ENCODE data around the gene TSPAN1.

GRCh38 chr1:46173361-46173856 lies 1.5 kb upstream of the TSPAN1 start:
- TF ChIP-seq, protein P1, sequence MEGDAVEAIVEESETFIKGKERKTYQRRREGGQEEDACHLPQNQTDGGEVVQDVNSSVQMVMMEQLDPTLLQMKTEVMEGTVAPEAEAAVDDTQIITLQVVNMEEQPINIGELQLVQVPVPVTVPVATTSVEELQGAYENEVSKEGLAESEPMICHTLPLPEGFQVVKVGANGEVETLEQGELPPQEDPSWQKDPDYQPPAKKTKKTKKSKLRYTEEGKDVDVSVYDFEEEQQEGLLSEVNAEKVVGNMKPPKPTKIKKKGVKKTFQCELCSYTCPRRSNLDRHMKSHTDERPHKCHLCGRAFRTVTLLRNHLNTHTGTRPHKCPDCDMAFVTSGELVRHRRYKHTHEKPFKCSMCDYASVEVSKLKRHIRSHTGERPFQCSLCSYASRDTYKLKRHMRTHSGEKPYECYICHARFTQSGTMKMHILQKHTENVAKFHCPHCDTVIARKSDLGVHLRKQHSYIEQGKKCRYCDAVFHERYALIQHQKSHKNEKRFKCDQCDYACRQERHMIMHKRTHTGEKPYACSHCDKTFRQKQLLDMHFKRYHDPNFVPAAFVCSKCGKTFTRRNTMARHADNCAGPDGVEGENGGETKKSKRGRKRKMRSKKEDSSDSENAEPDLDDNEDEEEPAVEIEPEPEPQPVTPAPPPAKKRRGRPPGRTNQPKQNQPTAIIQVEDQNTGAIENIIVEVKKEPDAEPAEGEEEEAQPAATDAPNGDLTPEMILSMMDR (conservative IDR thresholded peaks at IDR 0.05; ENCODE audit: low read depth, low read length) = 0 out of 2 replicates have a peak, but pooled peaks have one; percentile 12
- TF ChIP-seq EZH2 (IDR thresholded peaks at IDR 0.05; ENCODE audit: borderline replicate concordance, low read depth, low read length, poor library complexity, severe bottlenecking) = no peak
